ENCODE data around the gene SLC41A3.

GRCh38 chr3:126052196-126053058 is 31.5 kb downstream of the SLC41A3 start:
- TF ChIP-seq CTCF (conservative IDR thresholded peaks at IDR 0.05; ENCODE audit: low read depth, low read length): no peak
- no peak for TF ChIP-seq POLR2A (IDR thresholded peaks at IDR 0.05; ENCODE audit: low read depth, low read length)
- no peak for TF ChIP-seq MXI1 (IDR thresholded peaks at IDR 0.05; ENCODE audit: borderline replicate concordance, low read depth, low read length)
- TF ChIP-seq USF2 (IDR thresholded peaks at IDR 0.05; ENCODE audit: low read depth, low read length): no peak
- TF ChIP-seq ELK1 (IDR thresholded peaks at IDR 0.05; ENCODE audit: borderline replicate concordance, low read depth, low read length): no peak
- no peak for TF ChIP-seq BHLHE40 (IDR thresholded peaks at IDR 0.05; ENCODE audit: low read depth, low read length)
- no peak for TF ChIP-seq MAZ (IDR thresholded peaks at IDR 0.05; ENCODE audit: borderline replicate concordance, low read depth, low read length)
- no peak for TF ChIP-seq RAD21 (IDR thresholded peaks at IDR 0.05; ENCODE audit: low read length)
- TF ChIP-seq CEBPB (IDR thresholded peaks at IDR 0.05; ENCODE audit: low read depth, low read length): no peak
- no peak for TF ChIP-seq CHD1 (IDR thresholded peaks at IDR 0.05; ENCODE audit: low read depth, low read length)
- TF ChIP-seq RFX5 (IDR thresholded peaks at IDR 0.05; ENCODE audit: low read depth, low read length): no peak
- TF ChIP-seq NFE2L2 (IDR thresholded peaks at IDR 0.05; ENCODE audit: low read depth, low read length): no peak
- no peak for TF ChIP-seq SMC3 (IDR thresholded peaks at IDR 0.05; ENCODE audit: low read depth, low read length)

Data from IMR-90 (cell line).